Tibial nerve (tissue), 4 donors: Measurements from ENCODE around the gene STK31.

Source experiments
- EP300 ChIP-seq, 2 donors: sonication (generic); formaldehyde crosslinking; IDR thresholded peaks; one replicate each; pipeline ENCODE4 v1.6.1; 2017; ENCODE audit warnings: antibody characterized with exemption in 2 of 2, mild to moderate bottlenecking in 1 of 2
- TF ChIP-seq, protein P1 (sequence below), 5 experiments: fragments of 200-600 bp in 3 of 5; fragments of 450-650 bp in 2 of 5; sonication (generic) in 3 of 5; IDR thresholded peaks; one replicate each; pipeline ENCODE4 v1.5.1; 2016 to 2019; ENCODE audit warnings: antibody characterized with exemption in 5 of 5, mild to moderate bottlenecking in 3 of 5, moderate library complexity in 2 of 5

GRCh38 chr7:23759671-23760391 lies 49.8 kb downstream of the STK31 start:
- TF ChIP-seq, protein P1, sequence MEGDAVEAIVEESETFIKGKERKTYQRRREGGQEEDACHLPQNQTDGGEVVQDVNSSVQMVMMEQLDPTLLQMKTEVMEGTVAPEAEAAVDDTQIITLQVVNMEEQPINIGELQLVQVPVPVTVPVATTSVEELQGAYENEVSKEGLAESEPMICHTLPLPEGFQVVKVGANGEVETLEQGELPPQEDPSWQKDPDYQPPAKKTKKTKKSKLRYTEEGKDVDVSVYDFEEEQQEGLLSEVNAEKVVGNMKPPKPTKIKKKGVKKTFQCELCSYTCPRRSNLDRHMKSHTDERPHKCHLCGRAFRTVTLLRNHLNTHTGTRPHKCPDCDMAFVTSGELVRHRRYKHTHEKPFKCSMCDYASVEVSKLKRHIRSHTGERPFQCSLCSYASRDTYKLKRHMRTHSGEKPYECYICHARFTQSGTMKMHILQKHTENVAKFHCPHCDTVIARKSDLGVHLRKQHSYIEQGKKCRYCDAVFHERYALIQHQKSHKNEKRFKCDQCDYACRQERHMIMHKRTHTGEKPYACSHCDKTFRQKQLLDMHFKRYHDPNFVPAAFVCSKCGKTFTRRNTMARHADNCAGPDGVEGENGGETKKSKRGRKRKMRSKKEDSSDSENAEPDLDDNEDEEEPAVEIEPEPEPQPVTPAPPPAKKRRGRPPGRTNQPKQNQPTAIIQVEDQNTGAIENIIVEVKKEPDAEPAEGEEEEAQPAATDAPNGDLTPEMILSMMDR (IDR thresholded peaks at IDR 0.05), result no peak
- TF ChIP-seq EP300 (IDR thresholded peaks at IDR 0.05), result no peak
